ENCODE data around the gene GATC. TPM values are rescaled to one million over a fixed set of nuclear protein-coding genes. Genes with fewer than 3 reads are reported as not detected.

The GATC gene
- total and polyA plus RNA-seq, 8 donors, result 4.0 to 25.3 (median 13.0) TPM

GRCh38 chr12:120406553-120406952 lies 39.7 kb upstream of the GATC start:
- Histone ChIP-seq H3K27me3 (no peaks in the 10 kb centered on the region), H3K36me3 (no peaks in the 10 kb centered on the region), H3K4me3 (no peak overlapping the region), H3K9me3 (no peaks in the 10 kb centered on the region), H3K27ac (no peak overlapping the region), H3K4me1 (no peaks in the 10 kb centered on the region)
- no peak for TF ChIP-seq EP300 (IDR thresholded peaks at IDR 0.05)
- no peak for TF ChIP-seq POLR2AphosphoS5 (IDR thresholded peaks at IDR 0.05)
- TF ChIP-seq POLR2A (IDR thresholded peaks at IDR 0.05), result no peak
- no peak for TF ChIP-seq CTCF (IDR thresholded peaks at IDR 0.05)
- 92 to 98% (median 94%) methylated on average over 3 of the region's 3 CpGs for WGBS, 5 donors
- intact Hi-C loops (cut with DNase I; ENCODE audit: low total_unique reads), result no loop called here
- DNase-seq, result no peak

DNA sequence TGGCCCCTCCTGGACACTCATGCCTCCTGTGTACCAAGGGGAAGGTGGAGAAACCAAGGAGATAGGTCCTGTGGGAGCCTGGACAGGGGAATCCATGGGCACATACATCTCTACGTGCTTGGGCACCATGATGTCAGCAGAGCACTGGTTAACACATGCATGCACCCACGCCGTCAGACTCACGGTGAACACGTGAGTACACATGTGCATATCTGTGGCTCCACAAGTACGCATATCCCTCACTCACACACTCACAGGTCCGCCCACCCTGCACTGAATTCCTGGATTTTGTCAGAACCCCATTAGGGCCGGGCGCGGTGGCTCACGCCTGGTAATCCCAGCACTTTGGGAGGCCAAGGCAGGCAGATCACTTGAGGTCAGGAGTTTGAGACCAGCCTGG lies 37.5 kb upstream of the GATC start:
- no peak for DNase-seq
- no peak for TF ChIP-seq POLR2A (IDR thresholded peaks at IDR 0.05)
- no peak for TF ChIP-seq EP300 (IDR thresholded peaks at IDR 0.05)
- no peak for TF ChIP-seq POLR2AphosphoS5 (IDR thresholded peaks at IDR 0.05)
- no peak for TF ChIP-seq CTCF (IDR thresholded peaks at IDR 0.05)
- no peaks in the 10 kb centered on the region for H3K9me3 ChIP-seq
- H3K4me1 ChIP-seq, result peaks cover 0 to 4% (median 0%) of the 10 kb centered on the region in 4 donors
- no peak overlapping the region for H3K4me3 ChIP-seq
- H3K36me3 ChIP-seq, result no peaks in the 10 kb centered on the region
- H3K27ac ChIP-seq, result no peak overlapping the region
- H3K27me3 ChIP-seq, result no peaks in the 10 kb centered on the region
- intact Hi-C loops (cut with DNase I; ENCODE audit: low total_unique reads), result no loop called here
- WGBS, 5 donors, result 92 to 98% (median 97%) methylated on average over 11 of the region's 11 CpGs

- no peaks in the 10 kb centered on the region for H3K36me3 ChIP-seq
- H3K4me3 ChIP-seq, result no peak overlapping the region
- TF ChIP-seq CTCF (IDR thresholded peaks at IDR 0.05), result no peak
- TF ChIP-seq EP300 (IDR thresholded peaks at IDR 0.05), result no peak
- no peak for TF ChIP-seq POLR2AphosphoS5 (IDR thresholded peaks at IDR 0.05)
- no peak for TF ChIP-seq POLR2A (IDR thresholded peaks at IDR 0.05)
- 81 to 90% (median 86%) methylated on average over 7 of the region's 7 CpGs for WGBS, 5 donors
- DNase-seq, result no peak
- no peaks in the 10 kb centered on the region for H3K9me3 ChIP-seq
- no peak overlapping the region for H3K27ac ChIP-seq
- peaks cover 0 to 7% (median 2%) of the 10 kb centered on the region in 4 donors for H3K4me1 ChIP-seq
- H3K27me3 ChIP-seq, result no peaks in the 10 kb centered on the region
- intact Hi-C loops (cut with DNase I; ENCODE audit: low total_unique reads), result no loop called here
Measured at GRCh38 chr12:120412421-120412820, 33.8 kb upstream of the GATC start.

- intact Hi-C loops (cut with DNase I; ENCODE audit: low total_unique reads), result no loop called here
- Histone ChIP-seq H3K9me3 (no peaks in the 10 kb centered on the region), H3K4me3 (no peak overlapping the region), H3K27ac (peak overlapping the region in 2 of 5 donors; percentile 21 to 56), H3K4me1 (peaks cover 0 to 7% (median 2%) of the 10 kb centered on the region in 4 donors), H3K27me3 (no peaks in the 10 kb centered on the region), H3K36me3 (no peaks in the 10 kb centered on the region)
- WGBS, 5 donors, result 22 to 41% (median 32%) methylated on average over 11 to 13 of the region's 13 CpGs
- DNase-seq, result peak; percentile 61 to 73
- TF ChIP-seq POLR2AphosphoS5 (IDR thresholded peaks at IDR 0.05) (no peak), POLR2A (IDR thresholded peaks at IDR 0.05) (no peak), EP300 (IDR thresholded peaks at IDR 0.05) (no peak), CTCF (IDR thresholded peaks at IDR 0.05) (no peak)
Measured at GRCh38 chr12:120413901-120414695, 32.1 kb upstream of the GATC start.
